ENCODE results near the gene PKP4. TPM values are rescaled to one million over a fixed set of nuclear protein-coding genes. Genes with fewer than 3 reads are reported as not detected.
"Not testable (repeated sequence)": the region's sequence is repeated elsewhere in the genome, so short reads cannot be mapped to it uniquely, and the experiment has no call there.

PKP4 gene
- total RNA-seq, 5 donors from 2014 or later (not counting 1 experiment from before 2014, with no cell fraction given) = 17.3 to 23.1 (median 20.3) TPM

DNA sequence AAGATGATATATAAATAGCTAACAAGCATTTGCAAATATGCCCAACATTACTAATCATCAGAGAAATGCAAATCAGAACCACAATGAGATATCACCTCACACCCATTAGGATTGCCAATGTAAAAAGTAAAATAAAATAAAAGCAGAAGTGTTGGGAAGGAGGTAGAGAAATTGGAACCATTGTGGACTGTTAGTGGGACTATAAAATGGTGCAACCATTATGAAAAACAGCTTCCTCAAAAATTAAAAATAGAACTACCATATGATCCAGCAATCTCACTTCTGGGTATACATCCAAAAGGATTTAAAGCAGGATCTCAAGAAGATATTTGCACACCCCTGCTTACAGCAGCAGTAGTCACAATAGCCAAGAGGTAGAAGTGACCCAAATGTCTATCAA is 238.6 kb downstream of the PKP4 start:
- no peaks in the 10 kb centered on the region for H3K4me1 Mint-ChIP-seq
- CTCF ChIA-PET = no interaction called here

DNA sequence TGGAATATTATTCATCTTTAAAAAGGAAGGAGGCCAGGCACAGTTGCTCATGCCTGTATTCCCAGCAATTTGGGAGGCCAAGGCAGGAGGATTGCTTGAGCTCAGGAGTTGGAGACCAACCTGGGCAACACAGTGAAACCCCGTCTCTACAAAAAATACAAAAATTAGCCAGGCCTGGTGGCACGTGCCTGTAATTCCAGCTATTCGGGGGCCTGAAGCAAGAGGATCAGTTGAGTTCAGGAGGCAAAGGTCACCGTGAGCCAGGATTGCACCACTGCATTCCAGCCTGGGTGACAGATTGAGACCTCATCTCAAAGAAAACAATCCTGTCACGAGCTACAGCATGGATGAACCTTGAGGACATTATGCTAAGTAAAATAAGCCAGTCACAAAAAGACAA is 239.0 kb downstream of the PKP4 start:
- DNase-seq; H3K36me3 Mint-ChIP-seq; H3K36me3 ChIP-seq (ENCODE audit: control insufficient read depth in 2 of 2, extremely low read depth in 1 of 2, insufficient read depth in 1 of 2, low read length in 1 of 2); ATAC-seq (replicated peaks in 1 of 4); H3K27ac Mint-ChIP-seq; CTCF ChIA-PET; H3K9me3 Mint-ChIP-seq; H3K27me3 ChIP-seq (replicated peaks in 1 of 2; ENCODE audit: control insufficient read depth in 2 of 2, extremely low read depth in 1 of 2, insufficient read depth in 2 of 2, low read length in 1 of 2); H3K4me3 Mint-ChIP-seq; H3K27ac ChIP-seq (ENCODE audit: low read length); H3K4me1 Mint-ChIP-seq; POLR2A ChIA-PET; H3K9me3 ChIP-seq; H3K4me3 ChIP-seq (ENCODE audit: control insufficient read depth in 1 of 2, extremely low read depth in 1 of 2, low read length in 1 of 2); H3K4me1 ChIP-seq (ENCODE audit: control insufficient read depth in 1 of 2, extremely low read depth in 1 of 2, insufficient read depth in 2 of 2, low read length in 2 of 2): not testable (repeated sequence)
- H3K27me3 Mint-ChIP-seq = peaks cover 0 to 11% of the 10 kb centered on the region in 2 donors
- WGBS (ENCODE audit: insufficient coverage) = 87% methylated on average over 3 of the region's 5 CpGs

More for the DNA sequence above, 238.6 kb downstream of the PKP4 start:
- Histone ChIP-seq H3K27ac (ENCODE audit: low read length) (no peak overlapping the region), H3K9me3 (no peaks in the 10 kb centered on the region), H3K4me1 (ENCODE audit: control insufficient read depth in 1 of 2, extremely low read depth in 1 of 2, insufficient read depth in 2 of 2, low read length in 2 of 2) (no peaks in the 10 kb centered on the region), H3K27me3 (replicated peaks in 1 of 2; ENCODE audit: control insufficient read depth in 2 of 2, extremely low read depth in 1 of 2, insufficient read depth in 2 of 2, low read length in 1 of 2) (peaks cover 0 to 9% of the 10 kb centered on the region in 2 experiments), H3K36me3 (ENCODE audit: control insufficient read depth in 2 of 2, extremely low read depth in 1 of 2, insufficient read depth in 1 of 2, low read length in 1 of 2) (no peaks in the 10 kb centered on the region), H3K4me3 (ENCODE audit: control insufficient read depth in 1 of 2, extremely low read depth in 1 of 2, low read length in 1 of 2) (no peak overlapping the region)
- POLR2A ChIA-PET = no interaction called here
- no peak overlapping the region for H3K4me3 Mint-ChIP-seq
- H3K36me3 Mint-ChIP-seq = no peaks in the 10 kb centered on the region
- no peak for ATAC-seq (replicated peaks in 1 of 4)
- H3K27ac Mint-ChIP-seq = no peak overlapping the region
- no peak for DNase-seq
- H3K27me3 Mint-ChIP-seq = peaks cover 0 to 11% of the 10 kb centered on the region in 2 donors
- H3K9me3 Mint-ChIP-seq = peaks cover 0 to 9% (median 2%) of the 10 kb centered on the region in 3 donors

DNA sequence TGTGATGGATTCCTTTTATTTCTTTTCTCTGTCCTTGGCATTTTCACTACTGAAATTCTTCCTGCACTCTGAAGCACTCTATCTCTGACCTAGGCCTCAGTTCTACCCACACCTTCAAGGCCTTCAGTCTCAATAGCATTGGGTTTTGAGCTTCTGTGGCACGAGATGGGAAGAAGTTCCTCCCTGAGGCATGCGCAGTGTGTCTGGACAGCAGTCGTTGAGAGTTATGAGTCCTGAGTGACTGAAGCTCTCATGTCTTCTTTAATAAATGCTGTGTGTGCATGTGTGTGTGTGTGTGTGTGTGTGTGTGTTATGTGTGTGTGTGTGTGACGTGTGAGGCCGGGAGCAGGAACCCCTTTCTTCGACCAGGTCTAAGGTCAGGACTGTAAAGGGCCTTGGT is 242.6 kb downstream of the PKP4 start:
- Mint-ChIP-seq H3K4me1 (no peaks in the 10 kb centered on the region), H3K36me3 (no peaks in the 10 kb centered on the region), H3K27me3 (peaks cover 0 to 3% of the 10 kb centered on the region in 2 donors), H3K4me3 (no peak overlapping the region), H3K27ac (no peak overlapping the region), H3K9me3 (peaks cover 0 to 9% (median 2%) of the 10 kb centered on the region in 3 donors)
- Histone ChIP-seq H3K9me3 (no peaks in the 10 kb centered on the region), H3K36me3 (ENCODE audit: control insufficient read depth in 2 of 2, extremely low read depth in 1 of 2, insufficient read depth in 1 of 2, low read length in 1 of 2) (no peaks in the 10 kb centered on the region), H3K27me3 (replicated peaks in 1 of 2; ENCODE audit: control insufficient read depth in 2 of 2, extremely low read depth in 1 of 2, insufficient read depth in 2 of 2, low read length in 1 of 2) (no peaks in the 10 kb centered on the region), H3K4me1 (ENCODE audit: control insufficient read depth in 1 of 2, extremely low read depth in 1 of 2, insufficient read depth in 2 of 2, low read length in 2 of 2) (no peaks in the 10 kb centered on the region), H3K27ac (ENCODE audit: low read length) (no peak overlapping the region), H3K4me3 (ENCODE audit: control insufficient read depth in 1 of 2, extremely low read depth in 1 of 2, low read length in 1 of 2) (no peak overlapping the region)
- 100% methylated on average over 1 of the region's 6 CpGs for WGBS (ENCODE audit: insufficient coverage)
- DNase-seq (no peak), ATAC-seq (replicated peaks in 1 of 4) (no peak)
- ChIA-PET POLR2A (no interaction called here), CTCF (no interaction called here)

DNA sequence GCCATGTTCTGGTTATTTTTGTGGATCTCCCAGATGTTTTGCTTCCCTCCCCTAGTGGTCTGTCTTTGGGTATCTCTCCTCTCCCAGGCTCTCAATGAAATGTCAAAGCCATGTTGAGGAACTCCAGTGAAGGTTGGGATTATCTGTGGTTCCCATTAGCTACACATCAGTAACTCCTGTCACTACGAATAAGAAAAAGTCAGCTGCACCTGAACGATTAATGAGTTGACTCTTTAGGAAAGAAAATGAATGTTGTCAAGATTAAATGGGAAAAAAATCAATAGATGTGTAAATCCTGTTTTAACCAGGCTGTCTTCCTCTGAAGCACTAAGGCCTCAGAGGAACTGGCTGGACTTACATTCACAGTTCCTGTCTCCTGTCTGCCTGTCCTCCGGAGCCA is 244.3 kb downstream of the PKP4 start:
- H3K27me3 Mint-ChIP-seq = peaks cover 2 to 7% of the 10 kb centered on the region in 2 donors
- H3K4me1 Mint-ChIP-seq = no peaks in the 10 kb centered on the region
- Histone ChIP-seq H3K36me3 (ENCODE audit: control insufficient read depth in 2 of 2, extremely low read depth in 1 of 2, insufficient read depth in 1 of 2, low read length in 1 of 2) (no peaks in the 10 kb centered on the region), H3K27ac (ENCODE audit: low read length) (no peak overlapping the region), H3K9me3 (no peaks in the 10 kb centered on the region), H3K4me3 (ENCODE audit: control insufficient read depth in 1 of 2, extremely low read depth in 1 of 2, low read length in 1 of 2) (no peak overlapping the region), H3K27me3 (replicated peaks in 1 of 2; ENCODE audit: control insufficient read depth in 2 of 2, extremely low read depth in 1 of 2, insufficient read depth in 2 of 2, low read length in 1 of 2) (no peaks in the 10 kb centered on the region), H3K4me1 (ENCODE audit: control insufficient read depth in 1 of 2, extremely low read depth in 1 of 2, insufficient read depth in 2 of 2, low read length in 2 of 2) (no peaks in the 10 kb centered on the region)
- H3K36me3 Mint-ChIP-seq = no peaks in the 10 kb centered on the region
- ChIA-PET CTCF (no interaction called here), POLR2A (no interaction called here)
- peaks cover 0 to 21% (median 6%) of the 10 kb centered on the region in 3 donors for H3K9me3 Mint-ChIP-seq
- no peak overlapping the region for H3K4me3 Mint-ChIP-seq
- ATAC-seq (replicated peaks in 1 of 4) (no peak), DNase-seq (no peak)
- H3K27ac Mint-ChIP-seq = no peak overlapping the region
- 100% methylated on average over 1 of the region's 3 CpGs for WGBS (ENCODE audit: insufficient coverage)

DNA sequence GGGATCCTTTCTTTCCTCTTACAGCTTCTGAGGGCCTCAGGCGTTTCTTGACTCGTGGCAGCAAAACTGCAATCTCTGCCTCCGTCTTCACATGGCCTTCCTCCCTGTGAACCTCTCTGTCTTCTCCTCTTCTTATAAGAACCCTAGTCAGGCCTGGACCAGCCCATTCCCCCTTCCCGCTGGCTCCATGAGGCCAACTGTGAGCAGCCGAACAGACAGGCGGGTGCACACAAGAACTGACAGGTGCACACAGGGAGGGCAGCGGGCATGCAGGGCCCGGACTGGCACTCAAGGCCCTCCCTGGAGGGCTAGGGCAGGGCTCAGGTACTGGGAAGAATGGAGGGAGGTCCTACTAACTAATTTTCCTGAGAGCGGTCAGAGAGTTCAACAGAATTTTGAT is 246.0 kb downstream of the PKP4 start:
- no peaks in the 10 kb centered on the region for H3K27me3 ChIP-seq (replicated peaks in 1 of 2; ENCODE audit: control insufficient read depth in 2 of 2, extremely low read depth in 1 of 2, insufficient read depth in 2 of 2, low read length in 1 of 2)
- ChIA-PET CTCF (no interaction called here), POLR2A (no interaction called here)
- H3K27me3 Mint-ChIP-seq = peaks cover 2 to 7% of the 10 kb centered on the region in 2 donors
- WGBS (ENCODE audit: insufficient coverage) = 82% methylated on average over 8 of the region's 9 CpGs
- H3K4me3 Mint-ChIP-seq = no peak overlapping the region
- H3K36me3 Mint-ChIP-seq = no peaks in the 10 kb centered on the region
- H3K9me3 Mint-ChIP-seq = peaks cover 0 to 14% (median 4%) of the 10 kb centered on the region in 3 donors
- no peak for ATAC-seq (replicated peaks in 1 of 4)
- H3K27ac ChIP-seq (ENCODE audit: low read length) = no peak overlapping the region
- no peak overlapping the region for H3K27ac Mint-ChIP-seq
- no peaks in the 10 kb centered on the region for H3K4me1 Mint-ChIP-seq
- DNase-seq = no peak
- no peaks in the 10 kb centered on the region for H3K9me3 ChIP-seq
- no peaks in the 10 kb centered on the region for H3K36me3 ChIP-seq (ENCODE audit: control insufficient read depth in 2 of 2, extremely low read depth in 1 of 2, insufficient read depth in 1 of 2, low read length in 1 of 2)
- no peaks in the 10 kb centered on the region for H3K4me1 ChIP-seq (ENCODE audit: control insufficient read depth in 1 of 2, extremely low read depth in 1 of 2, insufficient read depth in 2 of 2, low read length in 2 of 2)
- no peak overlapping the region for H3K4me3 ChIP-seq (ENCODE audit: control insufficient read depth in 1 of 2, extremely low read depth in 1 of 2, low read length in 1 of 2)

DNA sequence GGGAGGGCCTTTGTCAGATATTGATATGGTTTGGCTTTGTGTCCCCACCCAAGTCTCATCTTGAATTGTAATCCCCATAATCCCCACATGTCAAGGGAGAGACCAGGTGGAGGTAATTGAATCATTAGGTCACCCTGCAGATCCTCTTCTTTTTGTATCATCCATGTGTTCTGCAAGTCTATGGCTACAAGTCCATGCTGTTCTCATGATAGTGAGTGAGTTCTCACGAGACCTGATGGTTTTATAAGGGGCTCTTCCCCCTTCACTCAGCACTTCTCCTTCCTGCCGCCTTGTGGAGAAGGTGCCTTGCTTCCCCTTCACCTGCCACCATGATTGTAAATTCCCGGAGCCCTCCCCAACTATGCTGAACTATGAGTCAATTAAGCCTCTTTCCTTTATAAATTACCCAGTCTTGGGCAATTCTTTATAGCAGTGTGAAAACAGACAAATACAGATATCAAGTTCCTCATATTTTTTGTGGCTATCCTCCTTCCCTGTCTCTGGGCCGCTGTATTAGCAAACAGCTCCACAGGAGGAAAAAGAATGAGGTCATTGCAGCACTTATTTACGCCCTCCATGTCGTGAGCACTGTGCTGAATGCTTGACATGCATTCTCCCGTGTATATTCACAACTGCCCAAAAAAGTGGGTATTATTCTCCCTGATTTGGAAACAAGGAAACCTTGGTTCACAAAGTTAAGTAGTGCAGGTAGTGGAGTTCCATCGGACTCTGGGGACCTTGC is 248.1 kb downstream of the PKP4 start:
- 100% methylated on average over 2 of the region's 8 CpGs for WGBS (ENCODE audit: insufficient coverage)
- POLR2A ChIA-PET; CTCF ChIA-PET; H3K36me3 ChIP-seq (ENCODE audit: control insufficient read depth in 2 of 2, extremely low read depth in 1 of 2, insufficient read depth in 1 of 2, low read length in 1 of 2); H3K27ac Mint-ChIP-seq; H3K9me3 ChIP-seq; H3K4me3 ChIP-seq (ENCODE audit: control insufficient read depth in 1 of 2, extremely low read depth in 1 of 2, low read length in 1 of 2); H3K4me3 Mint-ChIP-seq; H3K27me3 Mint-ChIP-seq; DNase-seq; ATAC-seq (replicated peaks in 1 of 4); H3K27ac ChIP-seq (ENCODE audit: low read length); H3K4me1 Mint-ChIP-seq; H3K4me1 ChIP-seq (ENCODE audit: control insufficient read depth in 1 of 2, extremely low read depth in 1 of 2, insufficient read depth in 2 of 2, low read length in 2 of 2); H3K36me3 Mint-ChIP-seq; H3K27me3 ChIP-seq (replicated peaks in 1 of 2; ENCODE audit: control insufficient read depth in 2 of 2, extremely low read depth in 1 of 2, insufficient read depth in 2 of 2, low read length in 1 of 2): not testable (repeated sequence)
- peaks cover 0 to 14% (median 4%) of the 10 kb centered on the region in 3 donors for H3K9me3 Mint-ChIP-seq

All from T-cell (primary cell).